ENCODE results near the gene KCTD16.

Gene KCTD16

DNA sequence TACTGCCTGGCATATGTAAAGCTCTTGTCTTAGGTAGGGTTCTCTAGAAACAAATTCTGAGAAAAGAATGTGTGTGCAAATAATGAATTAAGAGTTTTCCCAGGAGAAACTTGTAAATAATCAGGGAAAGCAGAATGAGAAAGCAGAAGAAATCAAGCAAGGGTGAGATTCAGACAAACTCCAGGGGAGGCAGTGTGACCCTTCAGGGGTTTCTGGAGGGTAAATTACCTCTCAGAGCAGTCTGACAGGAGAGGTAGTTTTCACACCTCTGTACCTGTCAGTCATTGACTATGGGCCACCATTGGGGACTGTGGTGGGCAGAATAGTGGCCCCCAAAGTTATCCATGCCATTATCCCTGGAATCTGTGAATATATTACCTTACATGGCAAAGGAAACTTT is 124.6 kb downstream of the KCTD16 start:
- DNase-seq: no peak

DNA sequence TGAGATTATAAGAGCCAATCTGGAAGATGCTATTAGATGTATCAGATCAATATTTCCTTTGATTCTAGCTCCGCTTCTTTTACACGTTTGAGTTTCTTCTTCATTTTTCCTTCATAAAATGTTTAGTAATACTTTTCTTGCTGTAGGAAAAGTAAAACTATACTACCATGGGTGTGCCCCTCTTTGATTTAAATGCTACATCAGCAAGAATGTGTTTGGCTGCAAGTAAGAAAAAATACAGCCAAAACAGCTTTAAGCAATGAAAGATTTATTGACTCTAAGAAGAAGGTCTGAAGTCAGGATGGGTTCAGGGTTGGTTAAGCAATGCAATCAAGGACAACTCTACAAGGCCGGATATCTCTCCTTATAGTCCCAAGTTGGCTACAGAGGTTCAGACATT is 126.4 kb downstream of the KCTD16 start:
- DNase-seq: no peak

DNA sequence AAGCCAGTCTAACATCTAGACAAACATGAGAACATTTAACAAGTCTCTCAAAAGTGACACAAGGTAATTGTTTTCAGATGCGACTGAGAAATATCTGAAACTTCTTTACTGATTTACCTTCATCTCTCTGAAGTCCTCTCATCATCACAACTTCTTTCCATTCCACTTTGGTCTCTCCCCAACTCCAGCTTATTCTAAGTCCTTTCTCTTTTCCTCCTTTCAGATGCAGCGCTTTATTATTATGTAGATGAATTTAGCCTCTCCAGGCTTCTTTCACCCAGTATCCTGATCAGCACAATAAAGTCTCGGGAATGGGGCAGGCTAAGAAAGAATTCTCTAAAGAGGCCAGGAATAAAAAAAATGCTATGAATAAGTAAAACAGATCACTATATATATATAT is 128.0 kb downstream of the KCTD16 start:
- DNase-seq: no peak

DNA sequence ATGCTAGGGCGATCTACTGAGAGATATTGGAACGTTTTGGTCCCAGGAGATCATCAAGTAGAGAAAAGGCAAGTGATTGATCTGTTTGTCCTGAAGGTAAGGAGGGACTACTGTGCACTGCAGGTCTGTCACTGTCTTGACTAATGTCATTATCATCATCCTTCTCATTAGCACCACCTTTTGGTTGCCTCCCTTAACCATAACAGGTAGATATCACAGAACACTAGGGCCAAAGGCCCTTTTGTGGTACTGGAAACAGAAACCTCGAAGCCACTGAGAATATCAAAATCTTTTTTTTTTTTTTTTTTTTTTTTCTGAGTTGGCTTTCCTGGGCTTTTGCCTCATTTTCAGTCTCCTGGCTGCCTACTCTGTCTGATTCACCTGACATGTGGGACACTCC is 134.0 kb downstream of the KCTD16 start:
- DNase-seq: no peak

DNA sequence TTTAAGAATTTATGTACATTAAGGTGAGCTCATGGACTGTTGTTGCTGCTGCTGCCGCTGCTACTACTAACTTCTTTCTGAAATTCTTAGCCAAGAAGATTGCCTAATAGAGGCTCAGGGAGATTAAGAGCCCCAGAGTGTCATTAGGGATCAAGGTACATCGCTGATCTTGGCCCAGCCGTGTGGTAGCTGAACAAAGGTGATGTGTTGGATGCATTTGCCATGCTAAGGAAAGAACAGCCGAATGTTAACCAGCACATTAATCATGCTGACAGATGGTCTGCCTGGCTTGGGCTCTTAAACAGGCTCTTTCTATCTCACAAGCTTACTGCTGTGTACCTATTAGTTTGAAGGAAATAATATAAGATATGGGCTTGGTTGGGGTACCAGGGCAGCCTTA is 137.1 kb downstream of the KCTD16 start:
- no peak for DNase-seq

DNA sequence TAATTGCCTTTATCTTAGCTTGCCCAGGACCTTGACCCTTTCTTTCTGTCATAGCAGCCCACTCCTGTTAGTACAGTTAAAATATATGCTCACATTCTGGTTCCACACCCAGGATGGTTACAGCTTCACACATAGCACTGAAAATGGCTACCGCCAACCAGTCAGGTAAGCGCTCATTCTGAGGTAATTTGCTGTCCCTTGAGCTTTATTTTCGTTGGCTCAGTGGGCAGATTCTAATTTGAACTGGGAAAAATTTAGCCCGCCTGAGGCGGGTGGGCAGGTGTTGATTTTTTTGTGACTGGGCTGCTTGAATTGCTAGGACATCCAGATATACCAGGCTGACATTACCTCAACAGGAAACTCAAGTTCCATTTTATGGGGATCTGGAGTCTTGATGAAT is 137.5 kb downstream of the KCTD16 start:
- no peak for DNase-seq

DNA sequence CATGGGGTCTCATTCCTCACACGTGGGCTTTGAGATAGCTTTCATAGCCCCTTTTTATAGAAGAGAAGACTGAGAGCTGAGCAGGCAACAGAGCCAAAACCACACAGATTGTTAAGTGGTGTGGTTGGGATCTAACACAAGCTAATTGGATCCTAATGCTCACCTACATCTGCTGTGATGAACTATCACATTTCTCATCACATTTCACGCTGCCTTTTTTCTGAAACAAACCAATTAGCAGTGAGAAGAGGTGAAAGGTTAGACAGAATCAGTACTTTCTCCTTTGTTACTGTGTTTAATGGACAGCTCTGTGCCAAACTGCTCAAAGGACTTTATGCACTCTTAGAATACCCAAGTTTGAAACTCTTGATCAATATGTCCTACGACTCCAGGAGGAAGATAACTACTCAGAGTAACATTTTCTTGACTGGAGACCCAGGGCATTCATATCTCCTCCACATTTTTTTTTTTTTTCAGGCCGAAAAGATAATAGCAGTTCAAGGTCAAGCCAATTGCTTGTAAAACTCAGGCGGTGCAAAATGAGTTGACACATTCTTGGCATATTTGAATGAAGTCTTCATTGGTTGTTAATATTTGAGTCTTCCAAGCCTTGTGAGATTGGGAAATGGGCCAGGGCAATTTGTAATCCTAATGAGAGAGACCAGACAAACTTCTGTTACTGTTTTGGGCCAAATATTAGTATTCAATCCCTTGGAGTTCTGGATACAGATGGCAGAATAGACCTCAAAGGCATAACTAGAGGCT is 138.4 kb downstream of the KCTD16 start:
- DNase-seq: no peak

DNA sequence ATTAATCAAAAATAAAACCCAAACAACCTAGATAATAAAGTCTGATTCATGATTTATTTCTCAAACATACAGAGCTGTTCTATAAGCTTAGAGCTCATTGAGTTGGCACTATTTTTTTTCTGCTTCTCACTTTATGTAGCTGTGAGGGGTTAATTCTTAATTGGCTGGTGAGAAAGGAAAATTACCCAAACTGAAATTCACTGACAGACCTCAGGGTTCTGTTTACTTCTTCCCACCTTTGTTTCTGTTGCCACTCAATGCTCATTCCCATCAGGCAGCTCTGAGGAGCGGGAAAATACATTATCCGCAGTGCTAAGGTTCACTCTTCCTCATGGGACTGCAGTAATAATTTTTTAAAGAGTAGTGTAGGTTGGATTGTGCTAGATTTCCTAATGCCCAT is 139.9 kb downstream of the KCTD16 start:
- DNase-seq: no peak

DNA sequence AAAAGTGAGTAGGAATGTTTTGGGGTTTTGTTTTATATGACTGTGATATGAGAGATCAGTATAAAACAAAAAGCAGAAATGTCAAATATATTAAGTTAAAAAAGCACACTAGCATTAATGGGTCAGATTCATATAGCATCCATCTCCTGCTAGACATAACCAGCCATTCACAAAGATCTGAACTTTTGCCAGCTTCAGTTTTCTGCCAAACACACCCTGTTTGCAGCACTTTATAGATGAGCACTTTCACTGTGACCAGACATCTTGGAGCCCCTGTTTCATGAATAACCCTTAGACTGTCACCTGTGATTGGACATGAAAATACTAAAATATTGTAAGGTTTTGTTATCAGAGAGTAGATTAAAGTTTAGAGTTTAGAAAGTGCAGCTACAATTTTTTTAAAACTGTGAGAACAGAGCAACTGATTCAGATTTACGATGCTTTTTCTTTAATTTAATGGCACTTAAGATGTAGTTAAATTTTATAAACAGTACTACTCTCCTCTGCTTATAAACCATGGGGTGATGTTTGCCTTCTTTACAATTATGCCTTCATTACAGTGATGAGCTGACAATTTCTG is 142.6 kb downstream of the KCTD16 start:
- DNase-seq: no peak

DNA sequence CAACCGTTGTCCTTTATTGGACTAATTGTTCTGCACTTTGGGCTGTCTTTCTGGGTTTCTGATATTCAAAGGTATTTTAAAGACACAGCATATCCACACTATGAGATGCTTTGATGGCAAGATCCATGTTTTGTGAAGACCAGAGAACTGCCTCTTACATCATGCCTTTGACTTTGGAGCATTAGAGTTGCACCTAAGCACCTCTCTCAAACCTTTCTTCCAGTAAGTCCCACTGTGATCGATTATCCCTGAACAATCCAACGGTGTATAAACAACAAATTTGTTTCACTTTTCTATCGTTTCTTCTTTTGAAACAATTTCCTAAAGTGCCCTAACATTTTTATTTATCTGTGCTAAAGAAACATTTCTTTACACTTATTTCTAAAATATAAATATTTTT is 144.4 kb downstream of the KCTD16 start:
- no peak for DNase-seq

DNA sequence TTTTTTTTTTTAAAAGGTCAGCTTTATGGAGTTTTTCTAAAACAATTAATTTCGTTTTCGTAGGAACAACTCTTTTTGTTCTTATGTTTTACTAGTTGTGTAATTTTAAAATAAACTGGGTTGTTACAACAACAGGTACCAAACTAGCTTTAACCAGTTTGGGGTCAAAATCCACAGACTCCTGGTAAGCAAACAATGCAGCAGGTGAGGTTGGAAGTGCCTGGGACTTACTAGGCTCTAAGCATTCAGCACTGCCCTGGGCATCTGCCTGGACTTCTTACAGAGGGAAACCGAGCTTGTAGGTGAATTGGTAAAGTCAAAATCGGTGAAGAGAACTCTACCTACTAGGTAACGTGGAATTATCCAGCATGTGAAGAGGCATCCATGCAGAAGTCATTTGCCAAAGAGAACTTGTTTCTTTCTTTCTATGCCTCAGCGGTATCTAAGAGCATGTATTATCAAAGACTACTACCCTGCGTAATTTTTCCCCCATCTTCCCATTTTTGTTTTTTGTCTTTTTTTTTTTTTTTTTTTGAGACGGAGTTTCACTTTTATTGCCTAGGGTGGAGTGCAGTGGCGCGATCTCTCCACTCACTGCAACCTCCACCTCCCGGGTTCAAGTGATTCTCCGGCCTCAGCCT is 145.4 kb downstream of the KCTD16 start:
- DNase-seq: peak; percentile 21

DNA sequence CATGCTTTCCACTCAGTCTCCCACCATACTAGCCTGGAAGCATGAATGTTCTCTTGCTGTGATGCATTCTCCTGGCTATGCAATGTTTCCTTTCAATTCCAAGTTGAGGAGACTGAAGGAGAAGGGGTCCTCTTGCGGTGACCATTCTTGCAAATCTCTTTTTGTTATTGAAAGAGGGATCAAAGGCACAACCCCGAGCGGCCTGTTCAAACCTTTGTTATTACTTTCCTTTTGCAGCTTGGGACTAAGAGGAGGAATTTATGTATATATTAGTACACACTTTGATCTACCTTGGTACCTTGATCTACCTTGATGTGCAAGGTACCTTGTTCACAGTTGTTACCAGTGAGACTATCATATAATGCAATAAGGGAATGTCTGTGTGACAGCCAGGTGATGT is 147.3 kb downstream of the KCTD16 start:
- no peak for DNase-seq

DNA sequence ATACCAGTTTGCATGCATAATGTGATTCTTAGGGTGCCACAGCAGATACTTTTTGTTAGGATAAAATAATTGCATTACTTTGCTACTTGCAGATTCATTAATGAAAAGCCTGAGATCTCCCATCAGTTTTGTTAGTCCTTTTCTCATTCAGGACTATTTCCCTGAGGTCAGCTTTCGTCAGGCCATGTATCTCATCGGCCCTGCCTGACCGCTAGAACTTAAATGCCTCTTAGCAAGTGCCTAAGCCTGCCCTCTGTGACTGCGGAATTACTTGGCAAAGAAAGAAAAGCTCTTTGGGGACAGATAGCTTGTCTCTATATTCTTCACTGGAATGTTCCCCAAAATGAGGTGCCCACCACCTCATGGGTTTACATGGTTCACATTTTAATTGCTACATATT is 147.8 kb downstream of the KCTD16 start:
- no peak for DNase-seq

DNA sequence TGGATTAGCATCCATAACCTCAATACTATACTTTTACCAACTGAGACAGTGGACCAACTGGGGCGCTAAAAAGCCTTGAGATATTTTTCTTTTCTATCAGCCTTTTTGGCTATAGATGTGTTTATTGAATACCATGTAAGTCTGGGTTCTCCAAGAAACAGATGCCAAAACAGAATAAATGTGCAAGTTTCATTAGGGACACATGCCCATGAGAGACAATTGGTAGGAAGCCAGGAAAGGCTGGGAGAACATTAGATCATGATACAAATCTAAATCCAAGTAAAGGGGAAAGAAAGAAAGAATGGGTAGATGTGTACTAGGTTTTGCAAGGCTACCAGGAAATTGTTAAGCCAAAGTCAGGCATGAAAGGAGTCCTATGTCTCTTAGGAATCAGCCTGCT is 152.5 kb downstream of the KCTD16 start:
- DNase-seq: no peak

DNA sequence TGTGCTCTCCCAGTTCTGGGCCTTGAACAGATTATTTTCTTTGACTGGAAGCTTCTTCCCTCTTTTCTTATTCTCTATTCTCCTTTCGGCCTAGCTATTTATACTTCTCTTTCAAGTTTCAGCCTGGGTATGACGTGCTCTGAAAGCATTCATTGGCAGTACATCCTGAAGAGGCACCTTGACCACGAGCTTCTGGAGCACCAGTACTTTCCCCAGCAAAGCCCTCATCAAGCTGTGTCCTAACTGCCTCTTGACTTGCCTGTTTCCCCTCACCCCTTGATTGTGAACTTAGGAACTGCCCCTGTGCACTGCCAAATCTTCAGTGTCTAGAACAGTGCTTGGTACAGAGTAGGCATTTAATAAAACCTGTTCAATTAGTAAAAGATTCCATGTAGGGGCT is 154.9 kb downstream of the KCTD16 start:
- no peak for DNase-seq

DNA sequence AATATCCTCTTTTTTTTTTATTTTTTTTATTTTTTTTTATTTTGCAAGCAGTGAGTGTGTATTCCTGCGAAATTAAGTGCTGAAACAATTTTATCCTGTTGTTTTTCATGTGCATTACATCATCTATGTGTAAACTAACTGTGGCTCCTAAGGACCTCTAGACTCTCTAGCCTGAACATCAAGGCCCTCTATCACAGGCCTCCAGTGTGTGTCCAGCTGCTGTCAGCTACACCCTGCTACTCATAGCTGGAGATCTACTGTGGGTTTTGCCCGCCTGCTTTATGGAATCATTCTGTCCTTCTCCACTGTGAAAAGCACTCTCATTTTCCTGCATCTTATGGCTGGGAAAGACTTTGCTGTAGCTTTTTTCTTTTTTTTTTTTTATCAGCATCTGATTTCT is 157.8 kb downstream of the KCTD16 start:
- DNase-seq: peak; percentile 27

DNA sequence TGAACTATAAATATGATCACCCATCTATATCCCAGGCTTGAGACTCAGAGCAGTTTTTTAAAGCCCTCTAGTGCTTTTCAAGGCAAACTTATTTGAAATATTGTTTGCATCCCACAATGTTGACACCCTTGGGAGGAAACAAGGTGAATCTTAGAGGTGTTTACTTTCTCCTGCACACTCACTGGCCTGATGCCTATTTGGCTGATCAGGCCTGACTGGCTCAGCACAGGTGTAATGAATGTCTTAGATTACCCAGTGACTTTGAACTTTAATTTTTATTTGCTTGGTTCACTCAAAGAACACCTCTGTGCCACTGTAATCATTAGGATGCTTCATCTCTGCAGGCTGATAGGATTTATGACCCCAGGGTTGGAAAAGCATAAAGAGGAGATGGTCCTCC is 158.3 kb downstream of the KCTD16 start:
- DNase-seq: no peak

DNA sequence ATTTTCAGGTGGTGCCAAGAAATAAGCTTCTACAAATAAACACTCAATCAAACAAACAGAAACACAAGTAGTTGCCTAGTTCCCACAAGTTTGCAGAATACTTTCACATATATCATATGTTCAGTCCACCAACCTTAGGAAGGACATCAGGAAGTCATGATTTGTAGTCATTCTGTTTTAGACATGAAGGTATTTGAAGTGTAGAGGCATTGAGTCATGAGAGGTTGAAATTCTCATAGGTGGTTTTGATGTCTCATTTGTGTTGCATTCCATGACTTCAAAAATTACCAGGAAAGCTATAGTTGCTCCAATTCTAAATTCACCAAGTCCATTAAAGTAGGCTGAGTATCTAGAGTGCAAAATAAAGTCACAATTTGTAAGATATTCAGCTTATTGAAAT is 159.0 kb downstream of the KCTD16 start:
- no peak for DNase-seq

DNA sequence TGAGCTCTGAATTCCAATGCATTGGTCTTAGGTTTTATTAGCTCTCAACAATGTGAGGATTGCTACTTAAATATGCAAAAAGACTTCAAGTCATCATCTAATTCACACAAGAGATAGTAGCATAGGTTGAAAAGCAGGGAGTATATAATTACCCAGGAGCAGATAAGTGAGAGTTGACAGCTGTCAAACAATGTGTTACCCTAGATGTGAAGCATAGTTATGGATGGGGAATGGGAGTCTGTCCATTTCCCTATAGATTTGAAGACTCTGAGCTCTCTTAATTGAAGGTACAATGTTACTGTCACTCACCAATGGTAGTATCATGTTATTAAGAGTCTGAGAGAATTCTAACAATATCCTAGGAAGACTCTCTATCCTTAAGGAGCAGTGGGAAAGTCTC is 160.7 kb downstream of the KCTD16 start:
- DNase-seq: no peak

DNA sequence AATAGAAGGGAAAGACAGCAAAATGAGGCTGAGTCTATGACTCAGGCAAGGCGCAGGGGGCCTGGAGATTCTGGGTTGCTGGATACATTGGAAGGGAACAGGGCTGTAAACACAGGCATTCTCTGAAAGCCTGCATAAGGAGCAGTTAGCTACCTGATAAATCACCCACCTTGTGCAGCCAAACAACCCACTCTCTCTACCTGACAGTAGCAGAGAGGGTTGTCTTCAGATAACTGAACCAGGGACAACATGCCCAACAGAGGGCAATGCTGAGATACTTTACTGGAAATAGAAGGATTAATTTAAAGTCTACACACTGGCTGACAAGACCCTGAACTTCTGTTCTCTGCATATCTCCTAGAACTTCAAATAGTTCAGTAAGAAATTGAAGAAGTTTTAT is 161.6 kb downstream of the KCTD16 start:
- no peak for DNase-seq

DNA sequence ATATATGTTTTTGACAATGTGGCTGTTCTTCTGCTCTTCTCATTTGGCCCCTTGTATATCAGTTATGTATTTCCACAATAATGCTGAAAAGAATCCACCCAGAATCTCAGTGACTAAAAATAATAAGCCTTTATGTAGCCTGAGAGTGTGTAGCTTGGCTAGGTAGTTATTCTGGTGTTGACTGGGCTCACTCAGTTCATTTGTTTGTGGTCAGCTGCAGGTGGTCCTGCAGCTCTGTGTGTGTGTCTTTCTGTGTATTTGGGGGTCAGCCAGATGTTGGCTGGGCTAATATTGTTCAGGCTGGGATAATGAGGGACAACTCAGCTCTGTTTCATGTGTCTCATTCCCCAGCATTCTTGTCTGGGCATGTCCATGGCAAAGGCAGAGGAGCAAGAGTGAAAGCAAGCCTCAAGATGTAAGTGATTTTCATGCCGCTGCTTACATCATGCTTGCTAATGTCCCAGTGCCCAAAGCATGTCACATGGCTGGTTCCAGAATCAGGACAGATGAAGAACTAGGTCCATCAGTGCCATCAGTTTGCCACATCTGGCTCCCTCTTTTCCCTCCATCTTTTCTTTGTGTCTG is 162.8 kb downstream of the KCTD16 start:
- DNase-seq: no peak

DNA sequence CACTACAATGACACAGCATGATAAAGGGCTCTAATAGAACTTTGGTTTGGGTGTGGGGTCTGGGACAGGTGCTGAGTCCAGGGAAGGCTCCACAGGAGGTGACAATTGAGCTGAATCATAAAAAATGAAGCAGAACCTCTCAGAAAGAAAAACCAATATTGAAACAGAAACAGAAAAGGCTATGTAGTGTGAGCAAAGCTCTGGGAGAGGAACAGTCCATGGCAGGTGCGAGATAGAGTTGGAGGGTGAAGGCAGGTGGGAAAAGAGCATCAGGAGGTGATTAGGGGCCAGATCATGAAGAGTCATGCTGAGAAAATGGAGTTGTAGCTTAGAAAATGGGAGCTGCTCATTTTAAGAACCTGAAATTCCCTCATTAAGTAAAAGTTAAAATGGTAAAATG is 164.9 kb downstream of the KCTD16 start:
- DNase-seq: peak; percentile 26

DNA sequence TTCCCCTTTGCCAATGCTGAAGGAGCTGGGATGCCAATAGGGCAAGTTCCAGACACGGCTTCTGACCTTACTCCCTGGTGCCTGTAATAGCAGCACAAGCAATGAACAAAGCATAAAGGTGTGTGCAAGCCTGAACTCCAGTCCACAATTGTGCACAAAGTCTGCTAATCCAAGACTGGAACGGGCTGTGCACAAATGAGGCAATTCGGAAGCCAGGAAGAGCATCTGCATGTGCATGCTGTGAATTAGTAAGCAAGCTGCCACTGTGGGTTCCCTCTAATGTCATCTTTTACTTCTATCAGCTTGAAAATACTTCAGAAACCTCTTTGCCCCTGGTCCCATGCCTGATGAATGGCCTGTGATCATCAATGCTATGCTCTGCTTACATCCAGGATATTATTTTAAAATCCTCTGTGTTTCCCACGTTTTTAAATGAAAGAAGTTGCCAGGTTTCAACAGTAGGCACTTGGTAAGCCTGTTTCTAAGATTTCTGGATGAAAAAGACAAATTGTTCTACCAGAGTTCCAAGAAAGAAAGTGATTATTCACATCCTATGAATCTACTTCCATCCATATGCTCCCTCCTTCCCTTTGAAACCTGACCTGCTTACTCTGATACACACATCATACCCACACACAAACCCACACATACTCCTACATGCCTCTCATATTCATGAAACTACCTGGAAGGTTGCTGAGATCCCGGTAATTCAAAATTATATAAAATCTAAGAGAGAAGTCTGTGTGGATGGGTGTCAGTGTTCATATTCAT is 165.7 kb downstream of the KCTD16 start:
- DNase-seq: no peak

Measured in NCI-H510A (cell line).